ENCODE measurements around the gene DLG4. TPM values are rescaled to one million over a fixed set of nuclear protein-coding genes. Genes with fewer than 3 reads are reported as not detected.
A peak's percentile ranks its signal among the peaks of the same experiment; 100 is the strongest.

DLG4 gene
- polyA plus RNA-seq, 1 donor: 16.7 TPM

DNA sequence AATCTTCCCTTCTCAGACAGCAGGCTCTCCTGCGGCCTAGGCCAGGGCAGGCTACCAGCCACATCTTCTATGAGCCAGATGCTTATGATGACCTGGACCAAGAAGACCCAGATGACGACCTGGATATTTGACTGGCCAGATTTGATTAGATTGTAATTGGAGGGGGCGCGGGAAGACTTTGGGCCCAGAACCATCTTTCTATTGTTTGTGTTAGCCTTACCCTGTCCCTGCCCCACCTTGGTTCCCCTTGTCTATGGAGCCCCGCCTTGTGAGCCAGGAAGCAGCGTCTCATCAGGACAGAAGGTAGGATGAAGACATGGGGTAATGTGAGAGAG lies 39.9 kb upstream of the DLG4 start:
- peaks cover 45% of the 10 kb centered on the region for H3K4me1 ChIP-seq (ENCODE audit: control insufficient read depth, insufficient read depth, low read length)
- WGBS (ENCODE audit: insufficient coverage, low lambda C conversion rate): no CpG with 5 or more reads among the region's 6 CpGs
- DNase-seq: no peak
- H3K27me3 ChIP-seq (ENCODE audit: control insufficient read depth, insufficient read depth, low read length): peaks cover 27% of the 10 kb centered on the region
- no peaks in the 10 kb centered on the region for H3K9me3 ChIP-seq (ENCODE audit: control insufficient read depth, low read depth, low read length)
- H3K27ac ChIP-seq (ENCODE audit: low read length): peak overlapping the region; percentile 98
- H3K4me3 ChIP-seq (ENCODE audit: low read length): peak overlapping the region; percentile 99
- H3K36me3 ChIP-seq (ENCODE audit: control insufficient read depth, insufficient read depth, low read length): peaks cover 41% of the 10 kb centered on the region

DNA sequence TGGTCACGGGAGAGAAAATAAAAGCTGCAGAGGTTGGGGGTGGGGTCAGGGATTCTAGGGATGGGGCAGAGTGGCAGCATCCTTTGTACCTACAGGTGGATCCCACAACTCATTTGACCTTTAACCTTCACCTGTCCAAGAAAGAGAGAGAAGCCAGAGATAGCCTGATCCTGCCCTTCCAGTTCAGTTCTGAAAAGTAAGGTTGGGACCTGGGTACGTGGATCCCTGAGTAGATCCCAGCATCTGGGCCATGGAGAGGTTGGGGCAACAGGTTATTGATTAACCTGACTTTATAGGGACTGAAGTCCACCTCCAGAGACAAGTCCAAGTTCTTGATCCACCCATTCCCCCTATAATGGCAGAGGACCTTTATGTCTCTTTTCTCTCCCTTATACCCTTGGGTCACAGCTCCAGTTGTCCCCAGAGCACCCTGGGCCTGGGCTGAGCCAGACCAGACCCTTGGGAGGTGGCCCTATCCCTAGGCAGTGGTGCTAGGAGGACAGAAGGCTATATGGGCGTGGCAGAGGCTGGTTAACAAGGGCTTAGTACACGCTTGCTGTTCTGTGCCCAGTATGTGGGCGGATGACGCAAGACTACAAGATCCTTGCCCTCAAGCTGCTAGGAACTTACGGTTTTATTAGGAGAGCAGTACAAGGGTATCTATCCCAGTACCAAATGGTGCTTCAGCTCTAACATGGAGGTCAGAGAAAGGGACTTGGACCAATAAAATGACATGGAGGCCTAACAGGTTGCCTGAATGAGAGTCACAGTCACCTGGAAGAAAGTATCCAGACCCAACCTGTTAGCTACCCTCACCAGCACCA lies 39.3 kb upstream of the DLG4 start:
- H3K27ac ChIP-seq (ENCODE audit: low read length): peak overlapping the region; percentile 98

DNA sequence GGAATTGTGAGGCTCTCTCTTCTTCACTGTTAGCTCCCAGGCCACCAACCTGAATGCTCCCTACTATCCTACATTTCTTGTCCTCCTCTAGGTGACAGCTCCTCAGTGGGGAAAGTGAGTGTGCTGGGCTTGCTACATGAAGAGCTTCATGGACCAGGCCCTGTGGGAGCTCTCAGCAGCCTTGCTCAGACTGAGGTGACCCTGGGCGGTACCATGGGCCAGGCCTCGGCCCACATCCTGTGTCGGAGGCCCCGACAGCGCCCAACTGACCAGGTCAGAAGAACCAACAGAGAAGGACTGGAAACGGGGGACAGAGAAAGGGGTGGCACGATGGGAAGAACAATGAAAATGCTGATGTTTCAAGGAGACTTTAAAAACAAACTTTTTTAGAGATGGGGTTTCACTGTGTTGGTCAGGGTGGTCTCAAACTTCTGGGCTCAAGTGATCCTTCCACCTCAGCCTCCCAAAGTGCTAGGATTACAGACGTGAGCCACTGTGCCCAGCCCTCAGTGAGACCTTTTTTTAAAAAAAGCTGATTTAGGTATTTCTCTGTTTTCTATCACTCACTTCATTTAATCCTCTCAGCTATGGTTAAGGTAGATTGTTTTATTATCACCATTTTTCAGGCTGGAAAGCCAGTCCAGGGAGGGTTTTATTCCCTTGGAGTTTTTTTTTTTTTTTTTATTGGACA lies 37.3 kb upstream of the DLG4 start:
- peaks cover 45% of the 10 kb centered on the region for H3K36me3 ChIP-seq (ENCODE audit: control insufficient read depth, insufficient read depth, low read length)
- no peak for DNase-seq
- no peaks in the 10 kb centered on the region for H3K9me3 ChIP-seq (ENCODE audit: control insufficient read depth, low read depth, low read length)
- no CpG with 5 or more reads among the region's 8 CpGs for WGBS (ENCODE audit: insufficient coverage, low lambda C conversion rate)
- H3K4me3 ChIP-seq (ENCODE audit: low read length): no peak overlapping the region
- peak overlapping the region; percentile 98 for H3K27ac ChIP-seq (ENCODE audit: low read length)
- H3K27me3 ChIP-seq (ENCODE audit: control insufficient read depth, insufficient read depth, low read length): peaks cover 10% of the 10 kb centered on the region
- peaks cover 42% of the 10 kb centered on the region for H3K4me1 ChIP-seq (ENCODE audit: control insufficient read depth, insufficient read depth, low read length)

More for the DNA sequence above, 39.3 kb upstream of the DLG4 start:
- DNase-seq: peak; percentile 94 to 98
- H3K4me1 ChIP-seq (ENCODE audit: control insufficient read depth, insufficient read depth, low read length): peaks cover 45% of the 10 kb centered on the region
- WGBS (ENCODE audit: insufficient coverage, low lambda C conversion rate): no CpG with 5 or more reads among the region's 7 CpGs
- peak overlapping the region; percentile 99 for H3K4me3 ChIP-seq (ENCODE audit: low read length)
- H3K36me3 ChIP-seq (ENCODE audit: control insufficient read depth, insufficient read depth, low read length): peaks cover 45% of the 10 kb centered on the region
- no peaks in the 10 kb centered on the region for H3K9me3 ChIP-seq (ENCODE audit: control insufficient read depth, low read depth, low read length)
- H3K27me3 ChIP-seq (ENCODE audit: control insufficient read depth, insufficient read depth, low read length): peaks cover 26% of the 10 kb centered on the region

DNA sequence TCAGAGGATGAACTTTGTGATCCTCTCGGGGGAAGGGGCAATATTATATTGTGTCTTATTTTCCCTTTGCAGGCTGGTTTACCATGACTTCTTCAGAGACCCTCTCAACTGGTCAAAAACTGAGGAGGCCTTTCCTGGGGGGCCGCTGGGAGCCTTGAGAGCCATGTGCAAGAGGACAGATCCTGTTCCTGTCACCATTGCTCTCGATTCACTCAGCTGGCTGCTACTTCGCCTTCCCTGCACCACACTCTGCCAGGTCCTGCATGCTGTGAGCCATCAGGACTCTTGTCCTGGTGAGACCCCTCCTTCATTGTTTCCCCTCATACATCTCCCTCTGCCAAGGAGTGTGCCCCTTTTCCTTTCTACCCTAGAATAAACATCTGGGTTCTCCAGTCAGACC lies 34.9 kb upstream of the DLG4 start:
- DNase-seq: no peak
- H3K27ac ChIP-seq (ENCODE audit: low read length): no peak overlapping the region
- peaks cover 37% of the 10 kb centered on the region for H3K4me1 ChIP-seq (ENCODE audit: control insufficient read depth, insufficient read depth, low read length)
- H3K4me3 ChIP-seq (ENCODE audit: low read length): no peak overlapping the region
- H3K36me3 ChIP-seq (ENCODE audit: control insufficient read depth, insufficient read depth, low read length): peaks cover 35% of the 10 kb centered on the region
- no peaks in the 10 kb centered on the region for H3K27me3 ChIP-seq (ENCODE audit: control insufficient read depth, insufficient read depth, low read length)
- H3K9me3 ChIP-seq (ENCODE audit: control insufficient read depth, low read depth, low read length): no peaks in the 10 kb centered on the region
- WGBS (ENCODE audit: insufficient coverage, low lambda C conversion rate): 100% methylated on average over 1 of the region's 4 CpGs

DNA sequence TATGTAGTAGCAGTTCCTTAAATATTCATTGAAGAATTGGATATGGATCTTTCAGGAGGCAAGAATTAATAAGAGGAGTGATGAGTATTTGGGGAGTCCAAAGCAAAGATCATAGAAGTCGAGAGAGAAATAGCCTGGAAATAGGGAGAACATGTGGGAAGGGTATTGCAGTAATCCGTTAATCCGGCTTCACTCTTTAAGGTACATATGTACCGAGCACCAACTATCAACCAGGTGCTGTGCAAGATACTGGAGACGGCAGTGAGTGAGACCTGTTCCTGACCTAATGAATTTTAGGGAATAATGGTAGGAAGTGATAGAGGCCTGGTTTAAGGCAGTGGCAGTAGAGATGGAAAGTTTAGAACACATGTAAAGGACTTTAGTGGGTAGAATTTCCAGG lies 33.4 kb upstream of the DLG4 start:
- peak overlapping the region; percentile 67 for H3K4me3 ChIP-seq (ENCODE audit: low read length)
- H3K4me1 ChIP-seq (ENCODE audit: control insufficient read depth, insufficient read depth, low read length): peaks cover 29% of the 10 kb centered on the region
- H3K36me3 ChIP-seq (ENCODE audit: control insufficient read depth, insufficient read depth, low read length): peaks cover 36% of the 10 kb centered on the region
- no peaks in the 10 kb centered on the region for H3K9me3 ChIP-seq (ENCODE audit: control insufficient read depth, low read depth, low read length)
- no peaks in the 10 kb centered on the region for H3K27me3 ChIP-seq (ENCODE audit: control insufficient read depth, insufficient read depth, low read length)
- no CpG with 5 or more reads among the region's 5 CpGs for WGBS (ENCODE audit: insufficient coverage, low lambda C conversion rate)
- no peak for DNase-seq
- peak overlapping the region; percentile 94 for H3K27ac ChIP-seq (ENCODE audit: low read length)

DNA sequence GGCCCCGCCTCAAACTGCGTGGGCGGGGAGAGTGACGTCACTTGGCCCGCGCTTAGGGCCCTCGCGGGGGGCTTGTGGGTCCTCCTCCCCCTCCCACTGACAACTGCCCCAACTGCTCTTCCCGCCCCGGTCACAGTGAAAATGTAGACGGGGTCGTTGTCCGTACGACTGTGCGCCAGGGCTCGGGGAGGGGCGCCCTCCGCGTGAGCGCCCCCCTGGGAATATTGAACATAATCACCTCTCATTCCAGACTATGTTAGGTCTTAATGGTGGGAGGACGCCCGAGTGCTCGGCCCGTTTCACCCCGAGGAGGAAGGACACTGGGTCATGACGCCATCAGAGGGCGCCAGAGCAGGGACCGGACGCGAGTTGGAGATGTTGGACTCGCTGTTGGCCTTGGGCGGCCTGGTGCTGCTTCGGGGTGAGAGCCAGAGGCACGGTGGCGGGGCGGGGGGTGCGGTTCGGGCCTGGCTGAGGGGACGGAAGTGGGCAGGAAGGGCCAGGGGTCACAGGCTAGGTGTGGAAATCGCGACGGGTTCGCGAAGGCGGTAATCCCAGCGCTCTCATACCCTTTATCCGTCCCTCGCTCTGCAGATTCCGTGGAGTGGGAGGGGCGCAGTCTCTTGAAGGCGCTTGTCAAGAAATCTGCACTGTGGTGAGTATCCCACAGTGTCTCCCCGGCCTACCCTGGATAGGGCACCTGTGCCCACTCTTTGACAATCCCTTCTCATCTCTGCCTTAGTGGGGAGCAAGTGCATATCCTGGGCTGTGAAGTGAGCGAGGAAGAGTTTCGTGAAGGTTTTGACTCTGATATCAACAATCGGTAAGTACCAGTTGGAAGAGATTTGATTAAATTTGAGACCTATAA lies 32.8 kb upstream of the DLG4 start, which contains the start of gene ELP5:
TSS of gene ELP5 (plus strand) at position 40 of the 868 bp plus-strand sequence. CDS start at position 376, 336 bp downstream.
- Histone ChIP-seq H3K9me3 (ENCODE audit: control insufficient read depth, low read depth, low read length) (no peaks in the 10 kb centered on the region), H3K4me1 (ENCODE audit: control insufficient read depth, insufficient read depth, low read length) (peaks cover 22% of the 10 kb centered on the region), H3K4me3 (ENCODE audit: low read length) (peak within 1 kb of the TSS; percentile 67), H3K36me3 (ENCODE audit: control insufficient read depth, insufficient read depth, low read length) (peaks cover 32% of the 10 kb centered on the region), H3K27ac (ENCODE audit: low read length) (peak within 1 kb of the TSS; percentile 94), H3K27me3 (ENCODE audit: control insufficient read depth, insufficient read depth, low read length) (no peaks in the 10 kb centered on the region)
- WGBS (ENCODE audit: insufficient coverage, low lambda C conversion rate): no CpG with 5 or more reads among the region's 55 CpGs
- DNase-seq: peak; percentile 93 to 96

DNA sequence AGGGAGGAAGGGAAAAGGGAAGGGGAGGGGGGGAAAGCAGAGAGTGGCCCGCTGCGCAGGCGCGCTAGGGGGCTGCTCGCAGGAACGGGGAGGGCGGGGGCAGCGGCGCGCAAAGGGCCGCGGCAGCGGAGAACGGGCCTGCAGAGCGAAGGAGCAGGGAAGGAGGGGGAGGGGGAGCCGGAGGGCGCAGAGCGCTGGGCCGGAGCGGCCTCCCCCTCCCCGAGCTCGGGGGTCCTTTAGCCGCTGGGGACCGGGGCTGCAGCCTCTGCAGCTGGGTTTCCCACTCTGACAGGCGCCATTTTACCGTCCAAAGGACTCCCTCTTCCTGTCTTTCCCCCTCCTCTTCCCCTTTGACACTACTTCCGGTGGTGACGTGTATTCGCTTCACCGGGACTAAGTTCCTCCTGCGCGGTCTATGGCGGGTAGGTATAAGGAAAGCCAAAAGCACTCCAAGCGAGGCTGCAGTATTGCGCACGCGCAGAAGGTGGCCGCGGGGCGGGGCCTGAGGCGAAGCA lies 32.1 kb upstream of the DLG4 start, which contains the start of gene CTDNEP1:
TSS of gene CTDNEP1 (minus strand) at position 74 of the 515 bp plus-strand sequence. CDS start 438 bp downstream, outside the sequence.
- no CpG with 5 or more reads among the region's 41 CpGs for WGBS (ENCODE audit: insufficient coverage, low lambda C conversion rate)
- H3K9me3 ChIP-seq (ENCODE audit: control insufficient read depth, low read depth, low read length): no peaks in the 10 kb centered on the region
- peak within 1 kb of the TSS; percentile 67 for H3K4me3 ChIP-seq (ENCODE audit: low read length)
- peak; percentile 100 for DNase-seq
- H3K36me3 ChIP-seq (ENCODE audit: control insufficient read depth, insufficient read depth, low read length): peaks cover 30% of the 10 kb centered on the region
- no peaks in the 10 kb centered on the region for H3K27me3 ChIP-seq (ENCODE audit: control insufficient read depth, insufficient read depth, low read length)
- peaks cover 15% of the 10 kb centered on the region for H3K4me1 ChIP-seq (ENCODE audit: control insufficient read depth, insufficient read depth, low read length)
- peak within 1 kb of the TSS; percentile 94 for H3K27ac ChIP-seq (ENCODE audit: low read length)

DNA sequence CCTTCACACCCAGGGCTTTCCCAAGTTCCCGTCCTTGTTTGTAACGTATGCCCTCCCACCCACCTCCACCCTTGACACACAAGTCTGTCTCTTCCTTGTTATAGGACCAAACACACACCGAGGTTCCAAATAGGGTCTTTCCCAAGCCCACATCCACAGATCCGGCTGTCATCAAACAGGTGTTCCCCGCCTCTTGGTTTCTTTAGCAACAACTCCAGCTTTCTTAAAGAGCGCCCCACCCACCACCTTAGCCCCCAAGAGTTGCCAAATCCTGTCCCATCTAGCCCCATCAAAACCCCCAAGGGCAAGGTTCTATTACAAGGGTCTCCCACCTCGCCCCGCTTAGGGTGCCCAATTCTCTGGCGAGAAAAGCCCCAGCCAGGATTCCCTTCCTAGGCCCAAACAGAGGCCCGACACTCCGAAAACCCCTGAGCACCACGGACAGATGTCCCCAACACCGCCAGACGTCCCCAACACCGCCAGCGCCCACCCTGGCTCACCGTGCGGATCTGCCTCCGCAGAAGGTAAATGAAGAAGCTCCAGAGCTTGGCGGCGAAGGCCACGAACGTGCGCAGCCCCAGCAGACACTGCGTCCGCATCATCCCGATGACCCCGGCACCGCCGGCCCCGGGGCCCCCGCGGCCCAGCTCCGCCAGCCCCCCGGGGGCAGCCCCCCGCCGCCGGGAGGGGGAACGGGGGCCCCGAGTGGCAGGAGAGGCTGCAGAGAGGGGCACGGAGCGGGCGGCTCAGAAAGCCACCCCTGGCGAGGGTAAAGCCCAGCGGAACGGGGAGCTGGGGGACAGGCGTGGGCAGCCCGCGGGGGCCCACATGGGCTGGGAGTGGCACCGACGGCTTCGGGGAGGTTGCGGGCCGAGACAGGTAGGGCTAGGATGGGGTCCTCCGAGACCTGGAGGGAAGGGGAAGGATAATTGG lies 31.3 kb upstream of the DLG4 start:
- no peaks in the 10 kb centered on the region for H3K27me3 ChIP-seq (ENCODE audit: control insufficient read depth, insufficient read depth, low read length)
- H3K4me3 ChIP-seq (ENCODE audit: low read length): peak overlapping the region; percentile 67
- peak overlapping the region; percentile 94 for H3K27ac ChIP-seq (ENCODE audit: low read length)
- H3K36me3 ChIP-seq (ENCODE audit: control insufficient read depth, insufficient read depth, low read length): peaks cover 30% of the 10 kb centered on the region
- peaks cover 14% of the 10 kb centered on the region for H3K4me1 ChIP-seq (ENCODE audit: control insufficient read depth, insufficient read depth, low read length)
- H3K9me3 ChIP-seq (ENCODE audit: control insufficient read depth, low read depth, low read length): no peaks in the 10 kb centered on the region
- peak in 1 of 2 donors; percentile 42 for DNase-seq
- 0% methylated on average over 2 of the region's 55 CpGs for WGBS (ENCODE audit: insufficient coverage, low lambda C conversion rate)

DNA sequence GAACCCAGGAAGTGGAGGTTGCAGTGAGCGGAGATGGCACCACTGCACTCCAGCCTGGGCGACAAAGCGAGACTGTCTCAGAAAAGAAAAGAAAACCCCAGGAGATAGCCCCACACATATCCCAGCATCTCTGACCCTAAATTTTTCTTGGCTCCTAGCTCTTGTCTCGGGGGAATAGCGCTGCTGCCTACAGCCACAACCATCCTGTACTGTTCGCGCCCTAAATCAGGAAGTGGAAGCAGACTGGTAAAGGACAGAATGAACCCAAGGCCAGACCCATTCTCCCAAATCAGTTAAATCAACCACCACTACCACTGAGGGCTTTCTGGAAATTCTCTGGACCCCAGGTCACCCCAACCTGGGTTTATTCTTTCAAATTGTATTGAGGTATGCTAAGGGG lies 30.2 kb upstream of the DLG4 start:
- no peak for DNase-seq
- Histone ChIP-seq H3K4me3 (ENCODE audit: low read length) (peak overlapping the region; percentile 67), H3K27me3 (ENCODE audit: control insufficient read depth, insufficient read depth, low read length) (no peaks in the 10 kb centered on the region), H3K4me1 (ENCODE audit: control insufficient read depth, insufficient read depth, low read length) (peaks cover 14% of the 10 kb centered on the region), H3K9me3 (ENCODE audit: control insufficient read depth, low read depth, low read length) (no peaks in the 10 kb centered on the region), H3K36me3 (ENCODE audit: control insufficient read depth, insufficient read depth, low read length) (peaks cover 28% of the 10 kb centered on the region), H3K27ac (ENCODE audit: low read length) (no peak overlapping the region)
- no CpG with 5 or more reads among the region's 7 CpGs for WGBS (ENCODE audit: insufficient coverage, low lambda C conversion rate)

Measured in large intestine (tissue), 3 donors.